Mammary microvascular endothelial cell (primary cell): ENCODE measurements around the gene YPEL5. TPM values are rescaled to one million over a fixed set of nuclear protein-coding genes. Genes with fewer than 3 reads are reported as not detected.

ENCODE experiments used
- total RNA-seq: library from RNA; depleted of rRNA; stranded (reverse); fragments of >200 nt; gene quantifications from 2 replicates; pipeline ENCODE4 v1.2.3, GENCODE V29; 2015

The YPEL5 gene
- total RNA-seq: 49.8 and 50.3 TPM in 2 replicates

GRCh38 chr2:30146337-30147195, at the start of gene YPEL5:
Gene YPEL5 (plus strand): TSS chr2:30147007. CDS start chr2:30156652, 9,645 bp downstream.

Other genes starting within 250 kb of the YPEL5 start
- not detected in 2 replicates for gene ALK, start 225.4 kb upstream of the YPEL5 start, total RNA-seq
- gene LBH, start 84.5 kb downstream of the YPEL5 start, total RNA-seq: 18.6 and 20.8 TPM in 2 replicates